GM12875 (cell line): ENCODE measurements around the gene PRDX2.

Experiments used
- H3K4me3 ChIP-seq: one replicate; pipeline ENCODE4 v1.5.1; 2011; ENCODE audit warnings: low read depth, low read length, control low read depth
- CTCF ChIP-seq: IDR thresholded peaks from 2 replicates; pipeline ENCODE4 v1.5.1; 2011; ENCODE audit warnings: low read depth, mild to moderate bottlenecking, control low read depth, inconsistent platforms, low read length, moderate library complexity, borderline replicate concordance; ENCODE audit not compliant: insufficient read depth

PRDX2 gene

GRCh38 chr19:12754465-12755196 lies 47.0 kb downstream of the PRDX2 start:
- no peak overlapping the region for H3K4me3 ChIP-seq
- TF ChIP-seq CTCF = no peak

GRCh38 chr19:12752056-12752781 lies 49.4 kb downstream of the PRDX2 start:
- no peak overlapping the region for H3K4me3 ChIP-seq
- TF ChIP-seq CTCF = no peak

- no peak for TF ChIP-seq CTCF
- no peak within 1 kb of the TSS for H3K4me3 ChIP-seq
Observed at GRCh38 chr19:12751635-12752034, 50.0 kb downstream of the PRDX2 start, which contains the start of gene BEST2. Gene BEST2 (plus strand): TSS chr19:12751791. CDS start chr19:12752593, 802 bp downstream.

- H3K4me3 ChIP-seq = no peak overlapping the region
- no peak for TF ChIP-seq CTCF
Observed at GRCh38 chr19:12750851-12751250, 50.7 kb downstream of the PRDX2 start.

GRCh38 chr19:12749938-12750521 lies 51.6 kb downstream of the PRDX2 start:
- TF ChIP-seq CTCF = no peak
- no peak overlapping the region for H3K4me3 ChIP-seq

- H3K4me3 ChIP-seq = no peak overlapping the region
- no peak for TF ChIP-seq CTCF
Observed at GRCh38 chr19:12748489-12748888, 53.1 kb downstream of the PRDX2 start.
